ENCODE measurements around the gene PARP1.

Gene PARP1

GRCh38 chr1:226311376-226311775, 96.5 kb downstream of the PARP1 start:
- no peaks in the 10 kb centered on the region; the same call in 1 of the 2 replicates for H3K36me3 ChIP-seq (ENCODE audit: insufficient read depth, low read length)
- no peak overlapping the region for H2AFZ ChIP-seq (ENCODE audit: low read length)
- H3K9ac ChIP-seq (ENCODE audit: low read length), result no peak overlapping the region

More at GRCh38 chr1:226311376-226311775, 96.5 kb downstream of the PARP1 start:
- Histone ChIP-seq H3K27me3 (ENCODE audit: insufficient read depth, low read length) (no peaks in the 10 kb centered on the region; the same call in 1 of the 2 replicates), H3K4me3 (ENCODE audit: low read depth, low read length, poor library complexity, severe bottlenecking) (no peak overlapping the region), H3K4me1 (ENCODE audit: insufficient read depth, low read length, severe bottlenecking) (peaks cover 31% of the 10 kb centered on the region), H3K9me2 (ENCODE audit: low read depth, low read length) (no peaks in the 10 kb centered on the region), H4K20me1 (ENCODE audit: insufficient read depth, low read length) (no peaks in the 10 kb centered on the region), H3F3A (ENCODE audit: insufficient read depth, low read length) (no peaks in the 10 kb centered on the region), H3K4me2 (ENCODE audit: low read length) (no peak overlapping the region), H3K9me3 (ENCODE audit: low read length) (no peaks in the 10 kb centered on the region), H3K79me2 (ENCODE audit: insufficient read depth, low read length) (peaks cover 25% of the 10 kb centered on the region), H3K27ac (ENCODE audit: low read depth, low read length, poor library complexity, severe bottlenecking) (no peak overlapping the region)
- no peak for TF ChIP-seq EZH2 (IDR thresholded peaks at IDR 0.05; ENCODE audit: borderline replicate concordance, low read length)
- TF ChIP-seq CTCF (IDR thresholded peaks at IDR 0.05; ENCODE audit: low read length), result no peak
